Endothelial cell of umbilical vein (primary cell): Measurements from ENCODE around the gene NEU1. TPM values are rescaled to one million over a fixed set of nuclear protein-coding genes. Genes with fewer than 3 reads are reported as not detected.

ENCODE experiments used
- BruUV-seq: library from RNA; stranded (reverse); fragments of 400-500 nt; replicated peaks from 2 replicates; lab custom pipeline; 2021; lab: Mats Ljungman, UMichigan
- CTCF ChIA-PET: fragments of 300-600, 350-600 bp; sonication (Branson Sonifier 250); formaldehyde crosslinking; loops from one replicate; lab custom pipeline; 2021; ENCODE audit warnings: antibody characterized with exemption, inconsistent platforms; lab: Charles Lee
- POLR2A ChIA-PET: fragments of 300-600, 350-600 bp; sonication (Branson Sonifier 250); formaldehyde crosslinking; loops from one replicate; lab custom pipeline; 2021; ENCODE audit warnings: antibody characterized with exemption, inconsistent platforms; lab: Charles Lee
- DNase-seq: peaks from one replicate; pipeline ENCODE4 v3.0.0-alpha.2; 2011; ENCODE audit warnings: low read depth, low spot score
- FAIRE-seq: peaks from 2 replicates; lab custom pipeline; 2011; peaks lifted over from hg19 to GRCh38; lab: Jason Lieb, UNC
- H2AFZ ChIP-seq: 2 replicates; pipeline ENCODE4 v1.6.0; 2012; ENCODE audit warnings: low read depth, low read length, control low read depth, inconsistent platforms
- H3K27ac ChIP-seq: 2 replicates; pipeline ENCODE4 v1.5.1; 2011; ENCODE audit warnings: low read depth, mild to moderate bottlenecking, control low read depth, low read length, moderate library complexity; ENCODE audit not compliant: insufficient read depth
- H3K27me3 ChIP-seq, 2 experiments: 2 replicates each; pipeline versions ENCODE4 v1.6.0 to v1.6.1; 2011; ENCODE audit warnings: low read length in 2 of 2, mixed read lengths in 1 of 2; ENCODE audit not compliant: control insufficient read depth in 2 of 2, insufficient read depth in 2 of 2
- H3K36me3 ChIP-seq, 2 experiments: 2 replicates in 1 of 2; 3 replicates in 1 of 2; pipeline ENCODE4 v1.5.1; 2011; ENCODE audit warnings: low read length in 2 of 2, mild to moderate bottlenecking in 1 of 2, moderate library complexity in 1 of 2; ENCODE audit not compliant: control insufficient read depth in 2 of 2, insufficient read depth in 2 of 2; ENCODE audit errors: extremely low read depth in 1 of 2
- H3K4me1 ChIP-seq: 3 replicates; pipeline ENCODE4 v1.5.1; 2011; ENCODE audit warnings: mild to moderate bottlenecking, low read length; ENCODE audit not compliant: control insufficient read depth, insufficient read depth; ENCODE audit errors: extremely low read depth
- H3K4me2 ChIP-seq: 2 replicates; pipeline ENCODE4 v1.6.1; 2011; ENCODE audit warnings: low read length, control low read depth, mixed read lengths; ENCODE audit not compliant: insufficient read depth
- H3K4me3 ChIP-seq, 3 experiments: fragments of 200-600 bp in 1 of 3; sonication (generic), shearing (Covaris generic) in 1 of 3; replicated peaks in 1 of 3; 2 replicates each; pipeline ENCODE4 v1.5.1; 2011 to 2016; ENCODE audit warnings: control low read depth in 3 of 3, low read length in 3 of 3, mild to moderate bottlenecking in 2 of 3, inconsistent platforms in 1 of 3, low read depth in 1 of 3, moderate library complexity in 1 of 3; ENCODE audit not compliant: insufficient read depth in 1 of 3
- H3K79me2 ChIP-seq: 2 replicates; pipeline ENCODE4 v1.6.0; 2012; ENCODE audit warnings: low read length, inconsistent platforms; ENCODE audit not compliant: control insufficient read depth, insufficient read depth
- H3K9ac ChIP-seq: replicated peaks from 2 replicates; pipeline ENCODE3; 2011; ENCODE audit warnings: low read length, control low read depth; ENCODE audit not compliant: insufficient read depth; ENCODE audit errors: extremely low read depth
- H3K9me1 ChIP-seq: replicated peaks from 3 replicates; pipeline ENCODE4 v1.6.0; 2011; ENCODE audit warnings: mild to moderate bottlenecking, low read length; ENCODE audit not compliant: control insufficient read depth, insufficient read depth; ENCODE audit errors: extremely low read depth
- H3K9me3 ChIP-seq: replicated peaks from 2 replicates; pipeline ENCODE4 v1.5.1; 2012; ENCODE audit warnings: low read length, inconsistent platforms; ENCODE audit not compliant: control insufficient read depth, insufficient read depth
- H4K20me1 ChIP-seq: replicated peaks from 2 replicates; pipeline ENCODE3; 2011; ENCODE audit warnings: mild to moderate bottlenecking, low read length; ENCODE audit not compliant: control insufficient read depth, insufficient read depth; ENCODE audit errors: extremely low read depth
- CTCF ChIP-seq, 2 donors: IDR thresholded peaks; 1 replicate in 1 of 2; 2 replicates in 1 of 2; pipeline ENCODE4 v1.5.1; 2011; ENCODE audit warnings: low read length in 2 of 2, mild to moderate bottlenecking in 2 of 2, moderate library complexity in 2 of 2, control low read depth in 1 of 2, inconsistent platforms in 1 of 2, low read depth in 1 of 2; ENCODE audit not compliant: insufficient read depth in 1 of 2; ENCODE audit errors: extremely low read depth in 1 of 2
- EZH2 ChIP-seq: IDR thresholded peaks from 2 replicates; pipeline ENCODE4 v1.6.1; 2012; ENCODE audit warnings: borderline replicate concordance, low read depth, mild to moderate bottlenecking, moderate library complexity, low read length, inconsistent platforms; ENCODE audit not compliant: severe bottlenecking
- FOS ChIP-seq: IDR thresholded peaks from 2 replicates; pipeline ENCODE4 v1.6.1; 2011; ENCODE audit warnings: mild to moderate bottlenecking, low read length, moderate library complexity, borderline replicate concordance; ENCODE audit not compliant: insufficient read depth
- GATA2 ChIP-seq: IDR thresholded peaks from 2 replicates; pipeline ENCODE4 v1.7.0; 2011; ENCODE audit warnings: low read depth, mild to moderate bottlenecking, moderate library complexity, mixed read lengths, low read length; ENCODE audit not compliant: insufficient read length, insufficient read depth
- JUN ChIP-seq: IDR thresholded peaks from 2 replicates; pipeline ENCODE4 v1.6.1; 2011; ENCODE audit warnings: borderline replicate concordance, low read depth; ENCODE audit not compliant: insufficient read length, insufficient read depth
- MAX ChIP-seq: IDR thresholded peaks from 2 replicates; pipeline ENCODE4 v1.6.1; 2011; ENCODE audit not compliant: insufficient read depth, insufficient read length
- MYC ChIP-seq: IDR thresholded peaks from one replicate; pipeline ENCODE4 v1.6.1; 2011; ENCODE audit warnings: mild to moderate bottlenecking, low read depth, low read length
- POLR2A ChIP-seq: IDR thresholded peaks from 2 replicates; pipeline ENCODE4 v1.6.1; 2012; ENCODE audit warnings: low read depth, mild to moderate bottlenecking, control low read depth, low read length
- POLR2AphosphoS5 ChIP-seq: IDR thresholded peaks from 2 replicates; pipeline ENCODE4 v1.6.1; 2012; ENCODE audit warnings: low read depth, mild to moderate bottlenecking, control low read depth, low read length, moderate library complexity; ENCODE audit not compliant: insufficient read depth
- dilution Hi-C: fragments of 300-500 bp; cut with MboI; formaldehyde crosslinking; loops from one replicate; pipeline ENCODE4 v1.15.0; 2019; ENCODE audit warnings: low sequenced_read_pairs; ENCODE audit not compliant: extremely low pct_ligation_motif_present
- intact Hi-C: fragments of 100-400 bp; cut with micrococcal nuclease; formaldehyde crosslinking; loops from one replicate; pipeline ENCODE4 v1.10.0; 2022
- polyA plus RNA-seq, 4 experiments: library from polyadenylated mRNA; depleted of rRNA in 3 of 4; stranded (reverse) in 3 of 4; unstranded in 1 of 4; fragments of >200 nt; gene quantifications; 2 replicates each; pipeline versions ENCODE4 v1.2.1 to v1.2.3, GENCODE V29; 2011 to 2012; ENCODE audit warnings: missing spikeins in 1 of 4
- total RNA-seq: library from RNA; stranded (reverse); gene quantifications from 2 replicates; pipeline ENCODE4 v1.2.3, GENCODE V29; 2021

Gene NEU1
- total and polyA plus RNA-seq, 2 donors (not counting 3 experiments of a cell fraction or from before 2014, with no cell fraction given): 62.8 to 111 TPM

GRCh38 chr6:31880616-31881015, 18.0 kb upstream of the NEU1 start:
- DNase-seq: no peak
- Histone ChIP-seq H3K36me3 (peaks cover 2 to 39% of the 10 kb centered on the region in 2 experiments), H3K4me2 (no peak overlapping the region), H4K20me1 (no peaks in the 10 kb centered on the region), H3K27me3 (no peaks in the 10 kb centered on the region), H3K79me2 (no peaks in the 10 kb centered on the region), H2AFZ (no peak overlapping the region), H3K9me3 (no peaks in the 10 kb centered on the region), H3K9me1 (no peaks in the 10 kb centered on the region), H3K27ac (no peak overlapping the region), H3K9ac (no peak overlapping the region), H3K4me1 (peaks cover 6% of the 10 kb centered on the region), H3K4me3 (no peak overlapping the region)
- POLR2A ChIA-PET: no interaction called here
- dilution Hi-C loops (no loop called here), intact Hi-C loops (no loop called here)
- CTCF ChIA-PET: no interaction called here
- no TSS peak for BruUV-seq
- TF ChIP-seq EZH2: no peak
- no peak for TF ChIP-seq MAX
- no peak for TF ChIP-seq POLR2A
- TF ChIP-seq GATA2: no peak
- no peak for TF ChIP-seq FOS
- TF ChIP-seq POLR2AphosphoS5: no peak
- TF ChIP-seq MYC: no peak
- TF ChIP-seq JUN: no peak
- TF ChIP-seq CTCF (IDR thresholded peaks at IDR 0.05; ENCODE audit: extremely low read depth in 1 of 2, insufficient read depth in 1 of 2, low read depth in 1 of 2, low read length in 2 of 2): no peak
- FAIRE-seq: no peak
